A549 (cell line): ENCODE data around the gene ZNF77. TPM values are rescaled to one million over a fixed set of nuclear protein-coding genes. Genes with fewer than 3 reads are reported as not detected.

Experiments
- ATAC-seq, 2 experiments: fragments of 200-7000 bp in 1 of 2; fragments of >200 bp in 1 of 2; cut with Nextera tagmentation in 1 of 2; cut with Tn5 transposase in 1 of 2; 3 replicates each; pipeline versions ENCODE4 v1.8.0 to v1.9.1; 2018 to 2020; ENCODE audit warnings: mild to moderate bottlenecking in 1 of 2, moderate library complexity in 1 of 2
- CTCF ChIA-PET: fragments of 300-600 bp; sonication (Branson Sonifier 250); formaldehyde crosslinking; extraction: SDS; loops from one replicate; lab custom pipeline; 2021; ENCODE audit warnings: antibody characterized with exemption, inconsistent platforms; lab: Yijun Ruan, JAX
- POLR2A ChIA-PET: fragments of 350-600 bp; formaldehyde crosslinking; extraction: SDS; loops from one replicate; lab custom pipeline; 2021; ENCODE audit warnings: antibody characterized with exemption, inconsistent platforms; lab: Yijun Ruan, JAX
- DNase-seq, 2 experiments: peaks; one replicate each; pipeline versions ENCODE4 v3.0.0 to v3.0.0-alpha.2; 2011 to 2016; ENCODE audit warnings: low read depth in 1 of 2, low spot score in 1 of 2
- FAIRE-seq: peaks from 2 replicates; lab custom pipeline; 2011; peaks lifted over from hg19 to GRCh38; lab: Jason Lieb, UNC
- H3K27ac ChIP-seq, 2 experiments: fragments of >200 bp; sonication (Bioruptor Twin); formaldehyde crosslinking; 3 replicates each; pipeline ENCODE4 v1.5.1; 2016 to 2017
- H3K4me1 ChIP-seq: fragments of >200 bp; sonication (Bioruptor Twin); formaldehyde crosslinking; 3 replicates; pipeline ENCODE4 v1.6.1; 2016
- H3K4me2 ChIP-seq: fragments of >200 bp; sonication (Bioruptor Twin); formaldehyde crosslinking; 3 replicates; pipeline ENCODE4 v1.6.1; 2016
- H3K4me3 ChIP-seq: fragments of >200 bp; sonication (Bioruptor Twin); formaldehyde crosslinking; 3 replicates; pipeline ENCODE4 v1.5.1; 2016
- H3K9me3 ChIP-seq: fragments of >200 bp; sonication (Bioruptor Twin); formaldehyde crosslinking; 3 replicates; pipeline ENCODE4 v1.6.1; 2016
- CBX2 ChIP-seq: fragments of 200-600 bp; sonication (generic); IDR thresholded peaks from 2 replicates; pipeline ENCODE4 v1.6.1; 2016; ENCODE audit warnings: low read depth, mild to moderate bottlenecking, borderline replicate concordance
- CHD2 ChIP-seq: fragments of 150-350 bp; IDR thresholded peaks from 2 replicates; pipeline ENCODE4 v1.6.1; 2014; ENCODE audit warnings: low read length; ENCODE audit not compliant: partially characterized antibody
- EP300 ChIP-seq, 2 experiments: fragments of >200 bp; sonication (Bioruptor Twin); formaldehyde crosslinking; IDR thresholded peaks; 2 replicates in 1 of 2; 3 replicates in 1 of 2; pipeline ENCODE4 v1.6.1; 2016 to 2017
- FOSB ChIP-seq: fragments of 250-450 bp; sonication (Bioruptor Pico); IDR thresholded peaks from 2 replicates; pipeline ENCODE4 v1.5.0; 2020; ENCODE audit warnings: mild to moderate bottlenecking, moderate library complexity
- FOSL2 ChIP-seq, 2 experiments: fragments of 450-650 bp in 1 of 2; fragments of >200 bp in 1 of 2; sonication (Bioruptor Twin) in 1 of 2; formaldehyde crosslinking; IDR thresholded peaks; 2 replicates each; pipeline versions ENCODE4 v1.5.0 to v1.6.1; 2016 to 2020; ENCODE audit warnings: mild to moderate bottlenecking in 1 of 2, moderate library complexity in 1 of 2
- FOXS1 ChIP-seq: fragments of 250-450 bp; sonication (Bioruptor Pico); IDR thresholded peaks from 2 replicates; pipeline ENCODE4 v1.5.0; 2020; ENCODE audit warnings: mild to moderate bottlenecking, moderate library complexity
- HMGXB4 ChIP-seq: fragments of 250-450 bp; sonication (Bioruptor Pico); IDR thresholded peaks from 2 replicates; pipeline ENCODE4 v1.5.0; 2021; ENCODE audit warnings: mild to moderate bottlenecking, moderate library complexity, borderline replicate concordance
- KDM1A ChIP-seq: fragments of 200-600 bp; sonication (generic); IDR thresholded peaks from 2 replicates; pipeline ENCODE4 v1.6.1; 2016; ENCODE audit warnings: low read depth, mild to moderate bottlenecking
- POLR2AphosphoS2 ChIP-seq: conservative IDR thresholded peaks from 2 replicates; pipeline ENCODE4 v1.6.1; 2012; ENCODE audit warnings: low read length, improper control_type of control experiment, inconsistent platforms
- RAD21 ChIP-seq, 2 experiments: fragments of >200 bp in 1 of 2; sonication (Bioruptor Twin) in 1 of 2; formaldehyde crosslinking in 1 of 2; IDR thresholded peaks in 1 of 2; conservative IDR thresholded peaks in 1 of 2; 2 replicates in 1 of 2; 3 replicates in 1 of 2; pipeline ENCODE4 v1.6.1; 2012 to 2018; ENCODE audit warnings: inconsistent platforms in 1 of 2
- RCOR1 ChIP-seq: fragments of 150-350 bp; IDR thresholded peaks from 2 replicates; pipeline ENCODE4 v1.6.1; 2014; ENCODE audit warnings: antibody characterized with exemption, low read length, low read depth
- RNF2 ChIP-seq: fragments of 200-600 bp; sonication (generic); IDR thresholded peaks from 2 replicates; pipeline ENCODE4 v1.6.1; 2016; ENCODE audit warnings: low read depth, mild to moderate bottlenecking, antibody characterized with exemption, moderate library complexity, borderline replicate concordance
- SMC3 ChIP-seq: fragments of >200 bp; sonication (Bioruptor Twin); formaldehyde crosslinking; IDR thresholded peaks from 3 replicates; pipeline ENCODE4 v1.6.1; 2018; ENCODE audit warnings: inconsistent platforms
- SREBF2 ChIP-seq: fragments of 450-650 bp; IDR thresholded peaks from 2 replicates; pipeline ENCODE4 v1.6.1; 2014; ENCODE audit warnings: mild to moderate bottlenecking, moderate library complexity
- TFCP2L1 ChIP-seq: fragments of 250-450 bp; sonication (Bioruptor Pico); IDR thresholded peaks from 2 replicates; pipeline ENCODE4 v1.5.0; 2021; ENCODE audit warnings: mild to moderate bottlenecking
- TP53 ChIP-seq: fragments of 250-450 bp; sonication (Bioruptor Pico); IDR thresholded peaks from 2 replicates; pipeline ENCODE4 v1.5.0; 2021; ENCODE audit warnings: mild to moderate bottlenecking, moderate library complexity
- ZSCAN20 ChIP-seq: fragments of 250-450 bp; sonication (Bioruptor Pico); IDR thresholded peaks from 2 replicates; pipeline ENCODE4 v1.8.0; 2022; ENCODE audit warnings: mild to moderate bottlenecking, moderate library complexity
- WGBS: methylation state at CpG from one replicate; pipeline ENCODE4 v1.1.6; 2017; ENCODE audit errors: missing lambda C conversion rate; 5-methylcytosine and 5-hydroxymethylcytosine counted together
- polyA plus RNA-seq, 4 experiments: library from polyadenylated mRNA; depleted of rRNA in 3 of 4; stranded (reverse); fragments of >200 nt; fragmentation: RNase III in 1 of 4; extraction: RNeasy Plus Mini Kit Qiagen cat#74134 plus additional on column Dnase treatment in 1 of 4; gene quantifications; 2 replicates in 3 of 4; 3 replicates in 1 of 4; pipeline ENCODE4 v1.2.3, GENCODE V29; 2011 to 2017
- TF ChIP-seq, protein P1 (sequence below): fragments of >200 bp; sonication (Bioruptor Twin); formaldehyde crosslinking; IDR thresholded peaks from 2 replicates; pipeline ENCODE4 v1.6.1; 2016
- TF ChIP-seq, protein P2 (sequence below): fragments of 450-650 bp; IDR thresholded peaks from 2 replicates; pipeline ENCODE4 v1.6.1; 2014; ENCODE audit warnings: antibody characterized with exemption

ZNF77 gene
- polyA plus RNA-seq, 2 of the 4 experiments (the other 2 are of a cell fraction): 1.7 to 3.4 TPM

GRCh38 chr19:2917275-2918184, 27.2 kb downstream of the ZNF77 start:
- peaks cover 69% of the 10 kb centered on the region for H3K9me3 ChIP-seq
- no peak for FAIRE-seq

DNA sequence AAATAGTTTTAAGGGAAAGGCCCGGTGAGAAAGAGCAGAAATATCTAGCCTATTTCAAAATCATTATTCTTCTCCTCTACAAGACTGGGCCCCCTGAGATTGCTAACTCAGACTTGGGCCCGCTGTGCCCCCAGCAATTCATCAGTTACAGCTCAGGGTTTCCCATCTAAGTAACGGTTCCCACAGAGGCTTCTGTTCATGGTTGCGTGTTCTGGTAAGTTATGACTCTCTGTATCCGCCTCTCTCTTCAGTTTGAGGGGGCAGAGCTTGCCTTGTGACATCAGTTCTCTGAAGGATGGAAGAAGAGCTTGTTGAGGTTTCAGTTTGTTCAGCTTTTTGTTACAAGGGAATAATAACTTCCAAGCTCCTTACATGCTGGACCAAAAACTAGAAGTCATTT, 32.5 kb downstream of the ZNF77 start:
- ATAC-seq (no peak), FAIRE-seq (no peak), DNase-seq (no peak)
- H3K4me2 ChIP-seq: no peak overlapping the region
- no peaks in the 10 kb centered on the region for H3K4me1 ChIP-seq
- H3K9me3 ChIP-seq: peaks cover 48% of the 10 kb centered on the region
- ChIA-PET POLR2A (no interaction called here), CTCF (interaction anchor here (0.5 to 1.5 kb wide), 3 partner anchors 10 to 157 kb away, joined by 3 to 5 read pairs (median 3); no protein-coding TSS in a partner anchor)
- H3K4me3 ChIP-seq: no peak overlapping the region
- TF ChIP-seq FOSL2 (IDR thresholded peaks at IDR 0.05): no peak
- TF ChIP-seq FOSL2 (CRISPR knock-in tag; IDR thresholded peaks at IDR 0.05): no peak
- no peak for TF ChIP-seq SREBF2
- no peak for TF ChIP-seq CHD2
- no peak for TF ChIP-seq CBX2
- TF ChIP-seq TP53 (CRISPR knock-in tag): no peak
- no peak for TF ChIP-seq FOXS1
- no peak for TF ChIP-seq KDM1A
- no peak for TF ChIP-seq RAD21 (conservative IDR thresholded peaks at IDR 0.05 in 1 of 2, IDR thresholded peaks at IDR 0.05 in 1 of 2)
- TF ChIP-seq, protein P1, sequence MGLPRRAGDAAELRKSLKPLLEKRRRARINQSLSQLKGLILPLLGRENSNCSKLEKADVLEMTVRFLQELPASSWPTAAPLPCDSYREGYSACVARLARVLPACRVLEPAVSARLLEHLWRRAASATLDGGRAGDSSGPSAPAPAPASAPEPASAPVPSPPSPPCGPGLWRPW: no peak
- TF ChIP-seq RCOR1: no peak
- TF ChIP-seq SMC3: no peak
- no peak for TF ChIP-seq TFCP2L1 (CRISPR knock-in tag)
- 93% methylated on average over 5 of the region's 5 CpGs for WGBS
- H3K27ac ChIP-seq: no peak overlapping the region

More at GRCh38 chr19:2917275-2918184, 27.2 kb downstream of the ZNF77 start:
- Histone ChIP-seq H3K4me1 (no peaks in the 10 kb centered on the region), H3K27ac (no peak overlapping the region)
- WGBS: 92% methylated on average over 16 of the region's 16 CpGs
- ChIA-PET POLR2A (no interaction called here), CTCF (no interaction called here)
- no peak for TF ChIP-seq FOSB (CRISPR knock-in tag)
- TF ChIP-seq FOXS1: no peak
- TF ChIP-seq RAD21 (conservative IDR thresholded peaks at IDR 0.05 in 1 of 2, IDR thresholded peaks at IDR 0.05 in 1 of 2): no peak
- no peak for TF ChIP-seq SREBF2
- TF ChIP-seq FOSL2 (IDR thresholded peaks at IDR 0.05): no peak
- TF ChIP-seq FOSL2 (CRISPR knock-in tag; IDR thresholded peaks at IDR 0.05): no peak
- TF ChIP-seq KDM1A: peak; percentile 15; the same call in 1 of the 2 replicates
- no peak for TF ChIP-seq RNF2
- TF ChIP-seq, protein P2, sequence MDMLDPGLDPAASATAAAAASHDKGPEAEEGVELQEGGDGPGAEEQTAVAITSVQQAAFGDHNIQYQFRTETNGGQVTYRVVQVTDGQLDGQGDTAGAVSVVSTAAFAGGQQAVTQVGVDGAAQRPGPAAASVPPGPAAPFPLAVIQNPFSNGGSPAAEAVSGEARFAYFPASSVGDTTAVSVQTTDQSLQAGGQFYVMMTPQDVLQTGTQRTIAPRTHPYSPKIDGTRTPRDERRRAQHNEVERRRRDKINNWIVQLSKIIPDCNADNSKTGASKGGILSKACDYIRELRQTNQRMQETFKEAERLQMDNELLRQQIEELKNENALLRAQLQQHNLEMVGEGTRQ: no peak
- TF ChIP-seq, all 56 proteins: peak for 1
- no peak overlapping the region for H3K4me3 ChIP-seq
- ATAC-seq (no peak), DNase-seq (no peak)
- H3K4me2 ChIP-seq: no peak overlapping the region

DNA sequence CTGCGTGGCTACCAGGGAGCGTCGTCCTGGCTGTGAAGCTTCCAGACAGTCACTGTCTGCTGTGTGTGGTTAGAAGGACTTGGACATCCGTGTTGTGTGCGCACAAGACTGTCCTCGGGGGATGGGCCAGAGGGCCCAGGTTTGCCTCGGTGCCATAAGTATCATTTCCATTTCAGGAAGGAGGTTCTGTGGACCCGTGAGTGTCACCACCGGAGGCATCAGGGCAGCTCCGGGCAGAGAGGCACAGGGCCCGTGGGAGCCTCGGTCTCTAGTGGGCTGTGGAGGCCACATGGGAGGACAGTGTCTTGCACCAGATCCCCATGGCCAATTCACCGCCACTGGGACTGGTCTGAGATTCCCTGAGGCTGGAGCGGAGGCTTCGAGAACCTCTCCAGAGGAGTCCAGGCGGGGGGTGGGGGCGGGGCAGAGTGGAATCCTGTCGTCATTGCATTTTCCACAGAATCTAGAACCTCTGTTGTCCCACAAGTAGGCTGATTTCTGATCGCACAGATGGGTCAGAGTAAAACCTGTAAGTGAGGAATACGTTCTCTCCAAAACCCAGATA, 38.1 kb downstream of the ZNF77 start:
- FAIRE-seq (no peak), ATAC-seq (no peak), DNase-seq (no peak)
- Histone ChIP-seq H3K4me2 (no peak overlapping the region), H3K4me1 (no peaks in the 10 kb centered on the region), H3K4me3 (no peak overlapping the region), H3K9me3 (peaks cover 14% of the 10 kb centered on the region; the same call in 2 of the 3 replicates), H3K27ac (no peak overlapping the region)
- 92% methylated on average over 7 of the region's 20 CpGs for WGBS
- POLR2A ChIA-PET: no interaction called here
- no peak for TF ChIP-seq TP53 (CRISPR knock-in tag)
- no peak for TF ChIP-seq ZSCAN20 (CRISPR knock-in tag)
- TF ChIP-seq POLR2AphosphoS2: no peak
- no peak for TF ChIP-seq HMGXB4 (CRISPR knock-in tag)
- TF ChIP-seq EP300 (IDR thresholded peaks at IDR 0.05): no peak
- CTCF ChIA-PET: interaction anchor here (0.5 to 1.5 kb wide), 2 partner anchors 17 to 20 kb away, joined by 3 read pairs; no protein-coding TSS in a partner anchor
